ENCODE data around the gene PPP6R3.

DNA sequence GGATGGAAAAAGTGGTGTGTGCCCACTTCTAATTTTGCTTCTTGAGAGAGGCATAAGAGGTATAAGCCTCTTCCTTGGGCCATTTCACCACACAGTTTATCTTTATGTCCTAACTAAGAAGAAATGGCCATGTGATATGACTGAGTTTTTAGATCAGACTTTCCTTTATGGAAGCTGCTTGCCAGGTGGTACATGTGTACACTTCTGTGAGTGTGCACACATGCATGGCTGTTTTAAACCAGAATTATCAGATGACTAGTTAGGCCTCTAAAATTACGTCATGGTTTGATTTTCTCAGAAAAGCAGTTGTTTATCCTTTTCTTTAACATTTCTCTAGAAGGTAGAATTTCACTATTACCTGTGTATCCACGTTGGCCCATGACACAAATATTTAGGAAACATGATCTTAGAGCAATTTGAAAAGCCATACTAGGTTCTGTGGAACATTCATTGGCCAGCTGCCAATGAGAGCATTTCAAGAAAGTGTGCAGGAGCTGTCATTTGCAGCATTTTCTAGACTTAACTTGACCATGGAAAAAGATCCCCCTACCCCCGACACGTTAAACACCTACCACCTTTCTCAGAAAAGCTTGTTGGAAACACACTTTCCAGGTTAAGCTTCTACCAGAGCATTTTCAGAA, 114.6 kb downstream of the PPP6R3 start:
- TF ChIP-seq, protein P1, sequence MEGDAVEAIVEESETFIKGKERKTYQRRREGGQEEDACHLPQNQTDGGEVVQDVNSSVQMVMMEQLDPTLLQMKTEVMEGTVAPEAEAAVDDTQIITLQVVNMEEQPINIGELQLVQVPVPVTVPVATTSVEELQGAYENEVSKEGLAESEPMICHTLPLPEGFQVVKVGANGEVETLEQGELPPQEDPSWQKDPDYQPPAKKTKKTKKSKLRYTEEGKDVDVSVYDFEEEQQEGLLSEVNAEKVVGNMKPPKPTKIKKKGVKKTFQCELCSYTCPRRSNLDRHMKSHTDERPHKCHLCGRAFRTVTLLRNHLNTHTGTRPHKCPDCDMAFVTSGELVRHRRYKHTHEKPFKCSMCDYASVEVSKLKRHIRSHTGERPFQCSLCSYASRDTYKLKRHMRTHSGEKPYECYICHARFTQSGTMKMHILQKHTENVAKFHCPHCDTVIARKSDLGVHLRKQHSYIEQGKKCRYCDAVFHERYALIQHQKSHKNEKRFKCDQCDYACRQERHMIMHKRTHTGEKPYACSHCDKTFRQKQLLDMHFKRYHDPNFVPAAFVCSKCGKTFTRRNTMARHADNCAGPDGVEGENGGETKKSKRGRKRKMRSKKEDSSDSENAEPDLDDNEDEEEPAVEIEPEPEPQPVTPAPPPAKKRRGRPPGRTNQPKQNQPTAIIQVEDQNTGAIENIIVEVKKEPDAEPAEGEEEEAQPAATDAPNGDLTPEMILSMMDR (IDR thresholded peaks at IDR 0.05; ENCODE audit: extremely low read depth in 1 of 2, insufficient read depth in 1 of 2, low read depth in 1 of 2, low read length in 2 of 2): no peak
- no peak for TF ChIP-seq POLR2AphosphoS5 (IDR thresholded peaks at IDR 0.05; ENCODE audit: insufficient read depth, low read depth, low read length)

Data from endothelial cell of umbilical vein (primary cell).